Stimulated activated CD8-positive, alpha-beta memory T cell treated with anti-CD3 and anti-CD28 coated beads, Interleukin-7, amount 100 ng/mL, for 24 hours (primary cell): ENCODE measurements around the gene OOSP3.
"Not testable (repeated sequence)": the region's sequence is repeated elsewhere in the genome, so short reads cannot be mapped to it uniquely, and the experiment has no call there.

Experiments
- DNase-seq: peaks from one replicate; pipeline ENCODE4 v3.0.0-alpha.2; 2020; ENCODE audit warnings: low read depth

OOSP3 gene

GRCh38 chr11:59878575-59878974 is at the start of gene OOSP3:
Gene OOSP3 (plus strand): TSS chr11:59878782. CDS start chr11:59878809, 27 bp downstream.
- DNase-seq, result no peak

- no peak for DNase-seq
Observed at GRCh38 chr11:59829358-59829757, 49.2 kb upstream of the OOSP3 start.

- DNase-seq, result no peak
Observed at GRCh38 chr11:59833602-59834001, 45.0 kb upstream of the OOSP3 start.

GRCh38 chr11:59839615-59840014 is 39.0 kb upstream of the OOSP3 start:
- DNase-seq, result no peak

- no peak for DNase-seq
Observed at GRCh38 chr11:59841514-59841913, 37.1 kb upstream of the OOSP3 start.

- DNase-seq, result no peak
Observed at GRCh38 chr11:59842316-59842715, 36.3 kb upstream of the OOSP3 start.

GRCh38 chr11:59845399-59845798 is 33.2 kb upstream of the OOSP3 start, which contains the start of gene CBLIF:
Gene CBLIF (minus strand): TSS chr11:59845499. CDS start chr11:59845453, 46 bp downstream.
- no peak for DNase-seq

GRCh38 chr11:59846556-59846955 is 32.0 kb upstream of the OOSP3 start:
- no peak for DNase-seq

- no peak for DNase-seq
Observed at GRCh38 chr11:59847626-59848025, 31.0 kb upstream of the OOSP3 start.

- DNase-seq, result not testable (repeated sequence)
Observed at GRCh38 chr11:59848439-59848838, 30.1 kb upstream of the OOSP3 start.

GRCh38 chr11:59849129-59849528 is 29.5 kb upstream of the OOSP3 start:
- no peak for DNase-seq

- DNase-seq, result not testable (repeated sequence)
Observed at GRCh38 chr11:59849551-59849950, 29.0 kb upstream of the OOSP3 start.

GRCh38 chr11:59851416-59851815 is 27.2 kb upstream of the OOSP3 start:
- not testable (repeated sequence) for DNase-seq

- DNase-seq, result no peak
Observed at GRCh38 chr11:59854871-59855270, 23.7 kb upstream of the OOSP3 start.

- peak; percentile 4 for DNase-seq
Observed at GRCh38 chr11:59857439-59858434, 20.8 kb upstream of the OOSP3 start.

GRCh38 chr11:59859673-59860072 is 18.9 kb upstream of the OOSP3 start:
- no peak for DNase-seq

GRCh38 chr11:59862252-59862651 is 16.3 kb upstream of the OOSP3 start:
- no peak for DNase-seq

GRCh38 chr11:59865031-59865430 is 13.6 kb upstream of the OOSP3 start:
- DNase-seq, result no peak

GRCh38 chr11:59866397-59866796 is 12.2 kb upstream of the OOSP3 start, which contains the start of gene TCN1:
Gene TCN1 (minus strand): TSS chr11:59866487. CDS start chr11:59866470, 17 bp downstream.
- no peak for DNase-seq

- no peak for DNase-seq
Observed at GRCh38 chr11:59866836-59867235, 11.7 kb upstream of the OOSP3 start.

GRCh38 chr11:59867946-59868345 is 10.6 kb upstream of the OOSP3 start:
- DNase-seq, result no peak

GRCh38 chr11:59872076-59872475 is 6.5 kb upstream of the OOSP3 start:
- DNase-seq, result no peak

- DNase-seq, result no peak
Observed at GRCh38 chr11:59875856-59876519, 2.6 kb upstream of the OOSP3 start.
